OCI-LY1 (cell line): ENCODE results near the gene SLC44A2.

ENCODE experiments used
- EZH2 ChIP-seq: fragments of 200-600 bp; sonication (generic), shearing (Covaris generic); IDR thresholded peaks from 2 replicates; pipeline ENCODE4 v1.8.0; 2017; ENCODE audit warnings: borderline replicate concordance, mixed run types, mild to moderate bottlenecking, antibody characterized with exemption, low read length, moderate library complexity, mixed read lengths
- TF ChIP-seq, protein P1 (sequence below): fragments of 200-600 bp; sonication (generic), shearing (Covaris generic); IDR thresholded peaks from 2 replicates; pipeline ENCODE4 v1.5.1; 2017; ENCODE audit warnings: mild to moderate bottlenecking, antibody characterized with exemption, low read length, moderate library complexity, mixed read lengths

DNA sequence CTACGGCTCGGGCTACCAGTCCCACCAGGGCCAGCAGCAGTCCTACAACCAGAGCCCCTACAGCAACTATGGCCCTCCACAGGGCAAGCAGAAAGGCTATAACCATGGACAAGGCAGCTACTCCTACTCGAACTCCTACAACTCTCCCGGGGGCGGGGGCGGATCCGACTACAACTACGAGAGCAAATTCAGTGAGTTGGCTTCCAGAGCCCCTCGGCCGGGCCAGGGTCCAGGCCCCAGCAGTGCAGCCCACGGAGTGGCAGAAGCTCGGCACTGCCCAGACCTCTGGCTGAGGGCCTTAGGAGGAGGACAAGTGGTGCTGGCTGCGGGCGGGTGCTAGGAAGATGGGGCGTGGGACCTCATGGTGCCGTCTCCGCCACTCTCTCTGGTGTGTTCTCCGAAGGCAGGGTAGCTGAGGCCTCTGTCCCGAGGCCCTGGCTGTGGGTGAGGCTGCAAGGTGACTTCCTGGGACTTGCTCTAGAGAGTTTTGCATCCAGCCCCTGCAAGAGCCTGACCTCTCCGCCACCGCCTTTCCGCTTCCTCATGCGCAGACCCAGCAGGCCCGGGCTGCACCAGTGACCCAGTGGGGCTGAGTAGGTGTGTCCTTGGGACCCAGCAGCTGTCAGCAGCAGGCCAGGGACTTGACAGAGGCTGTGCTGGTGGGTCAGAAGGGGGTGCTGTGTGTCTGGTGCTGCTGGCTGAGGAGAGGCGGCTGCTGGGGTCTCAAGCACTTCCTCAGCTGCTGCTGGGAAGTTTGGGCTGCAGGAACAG is 62.4 kb downstream of the SLC44A2 start:
- TF ChIP-seq, protein P1, sequence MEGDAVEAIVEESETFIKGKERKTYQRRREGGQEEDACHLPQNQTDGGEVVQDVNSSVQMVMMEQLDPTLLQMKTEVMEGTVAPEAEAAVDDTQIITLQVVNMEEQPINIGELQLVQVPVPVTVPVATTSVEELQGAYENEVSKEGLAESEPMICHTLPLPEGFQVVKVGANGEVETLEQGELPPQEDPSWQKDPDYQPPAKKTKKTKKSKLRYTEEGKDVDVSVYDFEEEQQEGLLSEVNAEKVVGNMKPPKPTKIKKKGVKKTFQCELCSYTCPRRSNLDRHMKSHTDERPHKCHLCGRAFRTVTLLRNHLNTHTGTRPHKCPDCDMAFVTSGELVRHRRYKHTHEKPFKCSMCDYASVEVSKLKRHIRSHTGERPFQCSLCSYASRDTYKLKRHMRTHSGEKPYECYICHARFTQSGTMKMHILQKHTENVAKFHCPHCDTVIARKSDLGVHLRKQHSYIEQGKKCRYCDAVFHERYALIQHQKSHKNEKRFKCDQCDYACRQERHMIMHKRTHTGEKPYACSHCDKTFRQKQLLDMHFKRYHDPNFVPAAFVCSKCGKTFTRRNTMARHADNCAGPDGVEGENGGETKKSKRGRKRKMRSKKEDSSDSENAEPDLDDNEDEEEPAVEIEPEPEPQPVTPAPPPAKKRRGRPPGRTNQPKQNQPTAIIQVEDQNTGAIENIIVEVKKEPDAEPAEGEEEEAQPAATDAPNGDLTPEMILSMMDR, result no peak
- TF ChIP-seq EZH2, result no peak
